Measurements from ENCODE around the gene AMHR2. TPM values are rescaled to one million over a fixed set of nuclear protein-coding genes. Genes with fewer than 3 reads are reported as not detected.
A peak's percentile ranks its signal among the peaks of the same experiment; 100 is the strongest.
"Not testable (repeated sequence)": the region's sequence is repeated elsewhere in the genome, so short reads cannot be mapped to it uniquely, and the experiment has no call there.

Gene AMHR2
- total RNA-seq, 5 donors from 2014 or later (not counting 1 experiment from before 2014, with no cell fraction given), result 0.19 TPM; not detected in 4

- Mint-ChIP-seq H3K9me3 (no peaks in the 10 kb centered on the region), H3K27me3 (no peaks in the 10 kb centered on the region), H3K27ac (no peak overlapping the region), H3K36me3 (peaks cover 13% of the 10 kb centered on the region), H3K4me1 (peaks cover 9 to 14% (median 10%) of the 10 kb centered on the region in 3 donors), H3K4me3 (no peak overlapping the region)
- Histone ChIP-seq H3K27me3 (replicated peaks in 1 of 2; ENCODE audit: control insufficient read depth in 2 of 2, extremely low read depth in 1 of 2, insufficient read depth in 2 of 2, low read length in 1 of 2) (no peaks in the 10 kb centered on the region), H3K4me3 (ENCODE audit: control insufficient read depth in 1 of 2, extremely low read depth in 1 of 2, low read length in 1 of 2) (no peak overlapping the region), H3K4me1 (ENCODE audit: control insufficient read depth in 1 of 2, extremely low read depth in 1 of 2, insufficient read depth in 2 of 2, low read length in 2 of 2) (no peaks in the 10 kb centered on the region), H3K9me3 (no peaks in the 10 kb centered on the region), H3K27ac (ENCODE audit: low read length) (no peak overlapping the region), H3K36me3 (ENCODE audit: control insufficient read depth in 2 of 2, extremely low read depth in 1 of 2, insufficient read depth in 1 of 2, low read length in 1 of 2) (peaks cover 14 to 31% of the 10 kb centered on the region in 2 donors)
- CTCF ChIA-PET, result no interaction called here
- no CpG with 5 or more reads among the region's 7 CpGs for WGBS (ENCODE audit: insufficient coverage)
- POLR2A ChIA-PET, result no interaction called here
- DNase-seq (no peak), ATAC-seq (replicated peaks in 1 of 4) (no peak)
Measured at GRCh38 chr12:53402871-53403270, 20.8 kb upstream of the AMHR2 start.

GRCh38 chr12:53410951-53411350, 12.7 kb upstream of the AMHR2 start:
- peaks cover 21 to 34% (median 31%) of the 10 kb centered on the region in 3 donors for H3K4me1 Mint-ChIP-seq
- no peak overlapping the region for H3K4me3 ChIP-seq (ENCODE audit: control insufficient read depth in 1 of 2, extremely low read depth in 1 of 2, low read length in 1 of 2)
- no peaks in the 10 kb centered on the region for H3K27me3 Mint-ChIP-seq
- H3K36me3 Mint-ChIP-seq, result peaks cover 37% of the 10 kb centered on the region
- H3K27ac ChIP-seq (ENCODE audit: low read length), result no peak overlapping the region
- peaks cover 0 to 2% of the 10 kb centered on the region in 2 experiments for H3K4me1 ChIP-seq (ENCODE audit: control insufficient read depth in 1 of 2, extremely low read depth in 1 of 2, insufficient read depth in 2 of 2, low read length in 2 of 2)
- H3K27ac Mint-ChIP-seq, result peak overlapping the region in 1 of 2 donors; percentile 19
- no peaks in the 10 kb centered on the region for H3K9me3 Mint-ChIP-seq
- no peak for ATAC-seq (replicated peaks in 1 of 4)
- peaks cover 29 to 69% of the 10 kb centered on the region in 2 donors for H3K36me3 ChIP-seq (ENCODE audit: control insufficient read depth in 2 of 2, extremely low read depth in 1 of 2, insufficient read depth in 1 of 2, low read length in 1 of 2)
- WGBS (ENCODE audit: insufficient coverage), result 100% methylated on average over 3 of the region's 5 CpGs
- DNase-seq, result no peak
- ChIA-PET CTCF (interaction anchor here in 1 of 2 donors (0.6 to 2.5 kb wide), 3 partner anchors 10 to 67 kb away, joined by 3 to 10 read pairs (median 4); no protein-coding TSS in a partner anchor), POLR2A (no interaction called here)
- no peak overlapping the region for H3K4me3 Mint-ChIP-seq
- no peaks in the 10 kb centered on the region for H3K27me3 ChIP-seq (replicated peaks in 1 of 2; ENCODE audit: control insufficient read depth in 2 of 2, extremely low read depth in 1 of 2, insufficient read depth in 2 of 2, low read length in 1 of 2)
- no peaks in the 10 kb centered on the region for H3K9me3 ChIP-seq

- DNase-seq (no peak), ATAC-seq (replicated peaks in 1 of 4) (no peak)
- no peak overlapping the region for H3K4me3 ChIP-seq (ENCODE audit: control insufficient read depth in 1 of 2, extremely low read depth in 1 of 2, low read length in 1 of 2)
- no peak overlapping the region for H3K4me3 Mint-ChIP-seq
- no peaks in the 10 kb centered on the region for H3K9me3 ChIP-seq
- ChIA-PET CTCF (interaction anchor here in 1 of 2 donors (0.6 to 2.3 kb wide), 3 partner anchors 61 to 175 kb away, joined by 3 to 10 read pairs (median 7); partner anchors contain the start of gene TARBP2), POLR2A (interaction anchor here (0.6 to 0.7 kb wide), 2 partner anchors 66 to 68 kb away, joined by 4 read pairs; no protein-coding TSS in a partner anchor)
- peak overlapping the region; percentile 61 to 78 for H3K27ac Mint-ChIP-seq
- H3K36me3 ChIP-seq (ENCODE audit: control insufficient read depth in 2 of 2, extremely low read depth in 1 of 2, insufficient read depth in 1 of 2, low read length in 1 of 2), result peaks cover 21 to 51% of the 10 kb centered on the region in 2 donors
- H3K27me3 Mint-ChIP-seq, result no peaks in the 10 kb centered on the region
- H3K4me1 Mint-ChIP-seq, result peaks cover 41 to 48% (median 43%) of the 10 kb centered on the region in 3 donors
- WGBS (ENCODE audit: insufficient coverage), result no CpG with 5 or more reads among the region's 3 CpGs
- peaks cover 32% of the 10 kb centered on the region for H3K36me3 Mint-ChIP-seq
- no peaks in the 10 kb centered on the region for H3K27me3 ChIP-seq (replicated peaks in 1 of 2; ENCODE audit: control insufficient read depth in 2 of 2, extremely low read depth in 1 of 2, insufficient read depth in 2 of 2, low read length in 1 of 2)
- no peaks in the 10 kb centered on the region for H3K9me3 Mint-ChIP-seq
- peaks cover 2 to 5% of the 10 kb centered on the region in 2 experiments for H3K4me1 ChIP-seq (ENCODE audit: control insufficient read depth in 1 of 2, extremely low read depth in 1 of 2, insufficient read depth in 2 of 2, low read length in 2 of 2)
- H3K27ac ChIP-seq (ENCODE audit: low read length), result no peak overlapping the region
Measured at GRCh38 chr12:53413485-53414204, 10.0 kb upstream of the AMHR2 start.

- no peak overlapping the region for H3K4me3 ChIP-seq (ENCODE audit: control insufficient read depth in 1 of 2, extremely low read depth in 1 of 2, low read length in 1 of 2)
- no peaks in the 10 kb centered on the region for H3K27me3 ChIP-seq (replicated peaks in 1 of 2; ENCODE audit: control insufficient read depth in 2 of 2, extremely low read depth in 1 of 2, insufficient read depth in 2 of 2, low read length in 1 of 2)
- ChIA-PET POLR2A (interaction anchor here in 1 of 2 donors (0.5 to 0.6 kb wide), 2 partner anchors 88 to 94 kb away, joined by 3 to 4 read pairs; no protein-coding TSS in a partner anchor), CTCF (interaction anchor here (0.5 to 2.3 kb wide), 5 partner anchors 25 to 278 kb away, joined by 3 to 7 read pairs (median 3); partner anchors contain the start of gene TARBP2 (in 1 of the 2))
- ATAC-seq (replicated peaks in 1 of 4), result no peak
- WGBS (ENCODE audit: insufficient coverage), result 80% methylated on average over 2 of the region's 3 CpGs
- H3K36me3 ChIP-seq (ENCODE audit: control insufficient read depth in 2 of 2, extremely low read depth in 1 of 2, insufficient read depth in 1 of 2, low read length in 1 of 2), result peaks cover 14 to 39% of the 10 kb centered on the region in 2 donors
- DNase-seq, result no peak
- H3K4me3 Mint-ChIP-seq, result no peak overlapping the region
- peaks cover 43 to 58% (median 46%) of the 10 kb centered on the region in 3 donors for H3K4me1 Mint-ChIP-seq
- H3K9me3 Mint-ChIP-seq, result no peaks in the 10 kb centered on the region
- no peak overlapping the region for H3K27ac ChIP-seq (ENCODE audit: low read length)
- no peaks in the 10 kb centered on the region for H3K9me3 ChIP-seq
- no peaks in the 10 kb centered on the region for H3K27me3 Mint-ChIP-seq
- H3K36me3 Mint-ChIP-seq, result peaks cover 25% of the 10 kb centered on the region
- peaks cover 2 to 5% of the 10 kb centered on the region in 2 experiments for H3K4me1 ChIP-seq (ENCODE audit: control insufficient read depth in 1 of 2, extremely low read depth in 1 of 2, insufficient read depth in 2 of 2, low read length in 2 of 2)
- H3K27ac Mint-ChIP-seq, result peak overlapping the region; percentile 52 to 68
Measured at GRCh38 chr12:53414756-53415417, 8.8 kb upstream of the AMHR2 start.

- ChIA-PET POLR2A (interaction anchor here in 1 of 2 donors (0.6 kb wide), 1 partner anchor 94 kb away, joined by 4 read pairs; no protein-coding TSS in a partner anchor), CTCF (interaction anchor here in 1 of 2 donors (0.5 kb wide), 1 partner anchor 279 kb away, joined by 3 read pairs; no protein-coding TSS in a partner anchor)
- not testable (repeated sequence) for H3K9me3 ChIP-seq; H3K4me1 ChIP-seq (ENCODE audit: control insufficient read depth in 1 of 2, extremely low read depth in 1 of 2, insufficient read depth in 2 of 2, low read length in 2 of 2); H3K27ac ChIP-seq (ENCODE audit: low read length); H3K9me3 Mint-ChIP-seq; H3K4me3 ChIP-seq (ENCODE audit: control insufficient read depth in 1 of 2, extremely low read depth in 1 of 2, low read length in 1 of 2); H3K27me3 ChIP-seq (replicated peaks in 1 of 2; ENCODE audit: control insufficient read depth in 2 of 2, extremely low read depth in 1 of 2, insufficient read depth in 2 of 2, low read length in 1 of 2); H3K4me3 Mint-ChIP-seq; DNase-seq; H3K27me3 Mint-ChIP-seq; ATAC-seq (replicated peaks in 1 of 4)
- 100% methylated on average over 2 of the region's 2 CpGs for WGBS (ENCODE audit: insufficient coverage)
- H3K36me3 ChIP-seq (ENCODE audit: control insufficient read depth in 2 of 2, extremely low read depth in 1 of 2, insufficient read depth in 1 of 2, low read length in 1 of 2), result peaks cover 12 to 31% of the 10 kb centered on the region in 2 donors
- Mint-ChIP-seq H3K36me3 (peaks cover 18% of the 10 kb centered on the region), H3K4me1 (peaks cover 42 to 59% (median 44%) of the 10 kb centered on the region in 3 donors), H3K27ac (peak overlapping the region; percentile 52 to 68)
Measured at GRCh38 chr12:53415752-53416389, 7.8 kb upstream of the AMHR2 start.

Data from T-cell (primary cell).